GM12878 (cell line): ENCODE results near the gene CARF.

Source experiments
- BRCA1 ChIP-seq: IDR thresholded peaks from 2 replicates; pipeline ENCODE4 v1.6.1; 2011; ENCODE audit warnings: low read depth, low read length, improper control_type of control experiment
- CTCF ChIP-seq, 3 experiments: IDR thresholded peaks in 2 of 3; conservative IDR thresholded peaks in 1 of 3; 2 replicates each; pipeline ENCODE4 v1.5.1; 2011; ENCODE audit warnings: low read depth in 3 of 3, low read length in 3 of 3, mild to moderate bottlenecking in 3 of 3, control low read depth in 2 of 3, moderate library complexity in 2 of 3, inconsistent platforms in 1 of 3, mixed read lengths in 1 of 3; ENCODE audit not compliant: control insufficient read depth in 2 of 3, insufficient read depth in 1 of 3; ENCODE audit errors: extremely low read depth in 1 of 3
- EP300 ChIP-seq, 2 experiments: fragments of 150-350 bp in 1 of 2; IDR thresholded peaks; 2 replicates each; pipeline ENCODE4 v1.6.1; 2011 to 2012; ENCODE audit warnings: low read depth in 2 of 2, low read length in 2 of 2, borderline replicate concordance in 1 of 2, improper control_type of control experiment in 1 of 2, inconsistent platforms in 1 of 2; ENCODE audit not compliant: control insufficient read depth in 1 of 2
- EZH2 ChIP-seq: IDR thresholded peaks from 2 replicates; pipeline ENCODE4 v1.6.1; 2012; ENCODE audit warnings: low read depth, mild to moderate bottlenecking, control low read depth, inconsistent platforms, low read length, borderline replicate concordance; ENCODE audit not compliant: control insufficient read depth
- MAX ChIP-seq: IDR thresholded peaks from 2 replicates; pipeline ENCODE4 v1.6.1; 2012; ENCODE audit warnings: low read depth, low read length, improper control_type of control experiment
- POLR2AphosphoS2 ChIP-seq: IDR thresholded peaks from 2 replicates; pipeline ENCODE4 v1.6.1; 2011; ENCODE audit warnings: low read depth, mild to moderate bottlenecking, low read length, improper control_type of control experiment, moderate library complexity
- RAD21 ChIP-seq: IDR thresholded peaks from 2 replicates; pipeline ENCODE4 v1.6.1; 2011; ENCODE audit warnings: mild to moderate bottlenecking, low read depth, low read length, moderate library complexity; ENCODE audit not compliant: insufficient read depth
- REST ChIP-seq: IDR thresholded peaks from 2 replicates; pipeline ENCODE4 v1.6.1; 2012; ENCODE audit warnings: mild to moderate bottlenecking, low read depth, low read length
- SP1 ChIP-seq: IDR thresholded peaks from one replicate; pipeline ENCODE4 v1.6.1; 2011; ENCODE audit warnings: low read depth, low read length
- ZBTB40 ChIP-seq: fragments of 450-650 bp; IDR thresholded peaks from 2 replicates; pipeline ENCODE4 v1.6.1; 2016; ENCODE audit warnings: mild to moderate bottlenecking, moderate library complexity, borderline replicate concordance
- ZNF274 ChIP-seq: IDR thresholded peaks from one replicate; pipeline ENCODE4 v1.8.0; 2011; ENCODE audit not compliant: insufficient read length, insufficient read depth

- TF ChIP-seq EZH2 (no peak), CTCF (IDR thresholded peaks at IDR 0.05 in 2 of 3, conservative IDR thresholded peaks at IDR 0.05 in 1 of 3; ENCODE audit: control insufficient read depth in 2 of 3, extremely low read depth in 1 of 3, insufficient read depth in 1 of 3, low read depth in 3 of 3, low read length in 3 of 3) (no peak), MAX (no peak), SP1 (no peak), RAD21 (no peak), ZBTB40 (no peak), POLR2AphosphoS2 (no peak), ZNF274 (no peak), REST (no peak), EP300 (IDR thresholded peaks at IDR 0.05; ENCODE audit: borderline replicate concordance in 1 of 2, control insufficient read depth in 1 of 2, low read depth in 2 of 2, low read length in 2 of 2) (no peak), BRCA1 (no peak)
Measured at GRCh38 chr2:202944408-202944807, 32.3 kb downstream of the CARF start.
